OCI-LY3 (cell line): ENCODE results near the gene PRPF31.

Experiments
- CTCF ChIP-seq: fragments of 200-600, 300-600 bp; sonication (generic); IDR thresholded peaks from 2 replicates; pipeline ENCODE4 v1.5.1; 2014; ENCODE audit warnings: antibody characterized with exemption, low read length, low read depth
- EZH2phosphoT487 ChIP-seq: fragments of 200-600 bp; shearing (Covaris generic); IDR thresholded peaks from 2 replicates; pipeline ENCODE4 v1.6.1; 2018; ENCODE audit warnings: antibody characterized with exemption, mixed run types, low read depth

- TF ChIP-seq CTCF (no peak), EZH2phosphoT487 (no peak)
Observed at GRCh38 chr19:54178581-54179261, 63.2 kb downstream of the PRPF31 start.
